H1 (cell line): ENCODE results near the gene FOSB. TPM values are rescaled to one million over a fixed set of nuclear protein-coding genes. Genes with fewer than 3 reads are reported as not detected.

Experiments
- ASH2L ChIP-seq: fragments of 200-600, 300-600 bp; sonication (generic); IDR thresholded peaks from one replicate; pipeline ENCODE4 v1.7.1; 2017; ENCODE audit warnings: low read length
- EP300 ChIP-seq, 2 experiments: IDR thresholded peaks; 1 replicate in 1 of 2; 2 replicates in 1 of 2; pipeline ENCODE4 v1.6.1; 2011 to 2012; ENCODE audit warnings: low read depth in 2 of 2, low read length in 2 of 2, mild to moderate bottlenecking in 2 of 2, borderline replicate concordance in 1 of 2, inconsistent platforms in 1 of 2, moderate library complexity in 1 of 2
- KDM5A ChIP-seq: fragments of 200-600 bp; IDR thresholded peaks from 2 replicates; pipeline ENCODE4 v1.7.1; 2012; ENCODE audit warnings: mild to moderate bottlenecking, low read length, inconsistent platforms, mixed read lengths
- NRF1 ChIP-seq: IDR thresholded peaks from 2 replicates; pipeline ENCODE4 v1.6.1; 2011; ENCODE audit warnings: mild to moderate bottlenecking, low read depth, low read length, improper control_type of control experiment
- RAD21 ChIP-seq, 2 experiments: IDR thresholded peaks in 1 of 2; conservative IDR thresholded peaks in 1 of 2; 2 replicates each; pipeline ENCODE4 v1.6.1; 2011; ENCODE audit warnings: low read depth in 2 of 2, low read length in 2 of 2, improper control_type of control experiment in 1 of 2, inconsistent platforms in 1 of 2, mild to moderate bottlenecking in 1 of 2, moderate library complexity in 1 of 2
- RBBP5 ChIP-seq: IDR thresholded peaks from 2 replicates; pipeline ENCODE4 v1.7.1; 2012; ENCODE audit warnings: low read depth, mild to moderate bottlenecking, inconsistent platforms, low read length, moderate library complexity, borderline replicate concordance
- SIN3A ChIP-seq, 2 experiments: IDR thresholded peaks in 1 of 2; conservative IDR thresholded peaks in 1 of 2; 2 replicates each; pipeline ENCODE4 v1.6.1; 2011 to 2012; ENCODE audit warnings: low read length in 2 of 2, improper control_type of control experiment in 1 of 2, low read depth in 1 of 2, mild to moderate bottlenecking in 1 of 2
- SP1 ChIP-seq: IDR thresholded peaks from 2 replicates; pipeline ENCODE4 v1.6.1; 2011; ENCODE audit warnings: low read depth, low read length
- SP4 ChIP-seq: IDR thresholded peaks from 2 replicates; pipeline ENCODE4 v1.6.1; 2012; ENCODE audit warnings: low read length, inconsistent platforms
- TAF1 ChIP-seq: IDR thresholded peaks from 2 replicates; pipeline ENCODE4 v1.6.1; 2011; ENCODE audit warnings: mild to moderate bottlenecking, low read depth, low read length
- TAF7 ChIP-seq: optimal IDR thresholded peaks from 2 replicates; pipeline ENCODE3; 2011; ENCODE audit warnings: low read depth, mild to moderate bottlenecking, inconsistent platforms, low read length, moderate library complexity, borderline replicate concordance
- TBP ChIP-seq: IDR thresholded peaks from 2 replicates; pipeline ENCODE4 v1.6.1; 2011; ENCODE audit warnings: low read depth, low read length, improper control_type of control experiment
- polyA plus RNA-seq, 7 experiments: library from polyadenylated mRNA; depleted of rRNA in 3 of 7; stranded (reverse) in 5 of 7; unstranded in 2 of 7; fragments of >200 nt in 5 of 7; fragments of 200-250 nt in 2 of 7; gene quantifications; 1 replicate in 5 of 7; 2 replicates in 1 of 7; 4 replicates in 1 of 7; pipeline versions ENCODE4 v1.2.1 to v1.2.3, GENCODE V29; 2011 to 2013; ENCODE audit warnings: missing spikeins in 2 of 7, mixed read lengths in 2 of 7
- total RNA-seq: library from RNA; stranded (reverse); fragmentation: NEBNext Ultra II Directional; extraction: Animal tissue kit (Norgen Biotek cat#: 25700); gene quantifications from 2 replicates; pipeline ENCODE4 v1.2.1, GENCODE V29; 2021
- TF ChIP-seq, protein P1 (sequence below): IDR thresholded peaks from 2 replicates; pipeline ENCODE4 v1.6.1; 2012; ENCODE audit warnings: inconsistent platforms
- TF ChIP-seq, protein P2 (sequence below): IDR thresholded peaks from 2 replicates; pipeline ENCODE4 v1.6.1; 2012; ENCODE audit warnings: low read length, inconsistent platforms

FOSB gene
- total and polyA plus RNA-seq, 2 of the 8 experiments (the other 6 are each of a cell fraction or from before 2014, with no cell fraction given): 0.44 to 2.7 TPM

DNA sequence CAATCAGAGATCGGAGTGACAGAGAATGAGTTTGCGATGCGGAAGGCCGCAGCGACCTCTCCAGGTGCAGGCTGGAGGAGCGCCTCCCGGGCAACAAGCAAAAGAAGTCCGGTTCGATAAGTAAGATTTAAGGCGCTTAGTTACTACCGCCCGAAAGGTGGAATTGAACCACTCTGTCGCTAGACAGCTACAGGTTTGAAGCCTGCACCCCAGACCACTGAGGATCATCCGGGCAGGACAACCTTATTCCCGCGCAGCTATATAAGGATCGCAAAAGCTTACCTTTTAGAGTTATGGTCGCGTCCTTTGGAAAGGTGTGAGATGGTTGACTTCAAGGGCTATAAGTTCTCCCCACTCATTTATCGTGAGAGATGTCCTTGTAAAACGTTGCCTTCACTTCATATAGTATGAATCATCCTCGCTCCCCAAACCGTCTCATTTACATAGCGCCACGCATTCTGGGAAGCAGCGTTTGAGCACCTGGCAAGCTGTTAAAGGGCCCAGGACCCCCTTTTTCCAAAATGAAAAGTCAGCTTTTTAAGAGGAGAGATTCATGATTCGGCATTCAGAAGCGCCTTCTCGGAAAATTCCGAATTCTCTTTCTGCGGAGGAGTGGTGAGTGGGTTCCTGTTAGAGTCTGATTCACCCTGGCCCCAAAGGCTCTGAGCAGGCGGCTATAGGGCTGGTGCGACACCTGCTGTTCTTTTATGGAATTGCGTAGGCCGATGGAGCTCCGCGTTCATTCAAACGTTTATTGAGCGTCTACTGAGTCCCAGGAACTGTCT lies 10.8 kb downstream of the FOSB start (continued):
- TF ChIP-seq TAF1 (peak; percentile 56; the same call in 1 of the 2 replicates), SP1 (0 out of 2 replicates have a peak, but pooled peaks have one; percentile 21), TBP (peak; percentile 100), EP300 (IDR thresholded peaks at IDR 0.05; ENCODE audit: borderline replicate concordance in 1 of 2, low read depth in 2 of 2, low read length in 2 of 2) (no peak), RAD21 (IDR thresholded peaks at IDR 0.05 in 1 of 2, conservative IDR thresholded peaks at IDR 0.05 in 1 of 2; ENCODE audit: low read depth in 2 of 2, low read length in 2 of 2) (peak; percentile 90), SP4 (peak; percentile 85; the same call in 1 of the 2 replicates), NRF1 (peak; percentile 36; the same call in 1 of the 2 replicates), TAF7 (peak; percentile 87), ASH2L (peak; percentile 92), RBBP5 (peak; percentile 35; the same call in 1 of the 2 replicates), KDM5A (0 out of 2 replicates have a peak, but pooled peaks have one; percentile 11), SIN3A (conservative IDR thresholded peaks at IDR 0.05 in 1 of 2, IDR thresholded peaks at IDR 0.05 in 1 of 2; ENCODE audit: low read depth in 1 of 2, low read length in 2 of 2) (peak; percentile 72 to 74; a peak in 2 of 4 replicates)
- TF ChIP-seq, protein P1, sequence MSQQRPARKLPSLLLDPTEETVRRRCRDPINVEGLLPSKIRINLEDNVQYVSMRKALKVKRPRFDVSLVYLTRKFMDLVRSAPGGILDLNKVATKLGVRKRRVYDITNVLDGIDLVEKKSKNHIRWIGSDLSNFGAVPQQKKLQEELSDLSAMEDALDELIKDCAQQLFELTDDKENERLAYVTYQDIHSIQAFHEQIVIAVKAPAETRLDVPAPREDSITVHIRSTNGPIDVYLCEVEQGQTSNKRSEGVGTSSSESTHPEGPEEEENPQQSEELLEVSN: no peak
- TF ChIP-seq, protein P2, sequence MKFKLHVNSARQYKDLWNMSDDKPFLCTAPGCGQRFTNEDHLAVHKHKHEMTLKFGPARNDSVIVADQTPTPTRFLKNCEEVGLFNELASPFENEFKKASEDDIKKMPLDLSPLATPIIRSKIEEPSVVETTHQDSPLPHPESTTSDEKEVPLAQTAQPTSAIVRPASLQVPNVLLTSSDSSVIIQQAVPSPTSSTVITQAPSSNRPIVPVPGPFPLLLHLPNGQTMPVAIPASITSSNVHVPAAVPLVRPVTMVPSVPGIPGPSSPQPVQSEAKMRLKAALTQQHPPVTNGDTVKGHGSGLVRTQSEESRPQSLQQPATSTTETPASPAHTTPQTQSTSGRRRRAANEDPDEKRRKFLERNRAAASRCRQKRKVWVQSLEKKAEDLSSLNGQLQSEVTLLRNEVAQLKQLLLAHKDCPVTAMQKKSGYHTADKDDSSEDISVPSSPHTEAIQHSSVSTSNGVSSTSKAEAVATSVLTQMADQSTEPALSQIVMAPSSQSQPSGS: peak; percentile 78; the same call in 1 of the 2 replicates
